GM21723 (cell line): ENCODE measurements around the gene KRTAP1-4.
"Not testable (repeated sequence)": the region's sequence is repeated elsewhere in the genome, so short reads cannot be mapped to it uniquely, and the experiment has no call there.

ENCODE experiments used
- ATAC-seq: cut with Tn5 transposase; IDR thresholded peaks from one replicate; pipeline ENCODE4 v1.9.1; 2021; ENCODE audit warnings: mild to moderate bottlenecking, moderate library complexity; ENCODE audit not compliant: unreplicated experiment

KRTAP1-4 gene

GRCh38 chr17:41048441-41048840, 18.4 kb upstream of the KRTAP1-4 start:
- no peak for ATAC-seq

GRCh38 chr17:41046735-41047465, 16.9 kb upstream of the KRTAP1-4 start, which contains the start of gene KRTAP2-1:
Gene KRTAP2-1 (minus strand): TSS chr17:41047316. CDS start chr17:41047267, 49 bp downstream.
- not testable (repeated sequence) for ATAC-seq

- ATAC-seq = no peak
These were observed 13.0 kb upstream of the KRTAP1-4 start for GRCh38 chr17:41042953-41043352.

GRCh38 chr17:41040783-41041571, 11.0 kb upstream of the KRTAP1-4 start, which contains the start of gene KRTAP1-1:
Gene KRTAP1-1 (minus strand): TSS chr17:41041450. CDS start chr17:41041397, 53 bp downstream.
- ATAC-seq = not testable (repeated sequence)

- ATAC-seq = no peak
These were observed 7.9 kb upstream of the KRTAP1-4 start for GRCh38 chr17:41037853-41038350.

- not testable (repeated sequence) for ATAC-seq
These were observed 4.4 kb upstream of the KRTAP1-4 start, which contains the start of gene KRTAP1-3 for GRCh38 chr17:41034346-41034935. Gene KRTAP1-3 (minus strand): TSS chr17:41034874. CDS start chr17:41034821, 53 bp downstream.

- no peak for ATAC-seq
These were observed 3.1 kb downstream of the KRTAP1-4 start, which contains the start of gene KRTAP1-5 for GRCh38 chr17:41026715-41027471. Gene KRTAP1-5 (minus strand): TSS chr17:41027208. CDS start chr17:41027155, 53 bp downstream.

GRCh38 chr17:41024697-41025096, 5.3 kb downstream of the KRTAP1-4 start:
- no peak for ATAC-seq

GRCh38 chr17:41020336-41020735, 9.7 kb downstream of the KRTAP1-4 start:
- ATAC-seq = no peak

- ATAC-seq = no peak
These were observed 10.6 kb downstream of the KRTAP1-4 start for GRCh38 chr17:41019415-41019814.

- no peak for ATAC-seq
These were observed 11.5 kb downstream of the KRTAP1-4 start for GRCh38 chr17:41018541-41018940.

- ATAC-seq = no peak
These were observed 13.3 kb downstream of the KRTAP1-4 start for GRCh38 chr17:41016578-41017215.

- no peak for ATAC-seq
These were observed 14.5 kb downstream of the KRTAP1-4 start for GRCh38 chr17:41015454-41015853.

- ATAC-seq = no peak
These were observed 16.4 kb downstream of the KRTAP1-4 start for GRCh38 chr17:41013606-41014005.

GRCh38 chr17:41013181-41013580, 16.8 kb downstream of the KRTAP1-4 start:
- ATAC-seq = no peak

GRCh38 chr17:41012326-41013120, 17.5 kb downstream of the KRTAP1-4 start:
- no peak for ATAC-seq

GRCh38 chr17:41010441-41010840, 19.6 kb downstream of the KRTAP1-4 start:
- ATAC-seq = no peak

- ATAC-seq = no peak
These were observed 20.1 kb downstream of the KRTAP1-4 start for GRCh38 chr17:41009936-41010335.

- no peak for ATAC-seq
These were observed 20.7 kb downstream of the KRTAP1-4 start for GRCh38 chr17:41009301-41009760.
